Liver (tissue), 9 donors: Measurements from ENCODE around the gene GCLC. TPM values are rescaled to one million over a fixed set of nuclear protein-coding genes. Genes with fewer than 3 reads are reported as not detected.

Source experiments
- DNase-seq: peaks from one replicate; pipeline ENCODE4 v3.0.0-alpha.2; 2017; ENCODE audit warnings: low spot score
- H3K27ac ChIP-seq, 2 donors: one replicate each; pipeline ENCODE4 v1.7.0; 2013; ENCODE audit warnings: inconsistent platforms in 2 of 2, low read length in 2 of 2, control low read depth in 1 of 2, low read depth in 1 of 2, mild to moderate bottlenecking in 1 of 2
- H3K27me3 ChIP-seq, 4 donors: one replicate each; pipeline versions ENCODE4 v1.6.1 to v1.7.0; 2013; ENCODE audit warnings: low read length in 3 of 4, inconsistent platforms in 1 of 4, mild to moderate bottlenecking in 1 of 4, moderate library complexity in 1 of 4; ENCODE audit not compliant: control insufficient read depth in 4 of 4, insufficient read depth in 4 of 4
- H3K36me3 ChIP-seq, 4 donors: one replicate each; pipeline versions ENCODE4 v1.6.1 to v1.7.0; 2013; ENCODE audit warnings: low read length in 3 of 4, mild to moderate bottlenecking in 3 of 4, low read depth in 1 of 4, moderate library complexity in 1 of 4; ENCODE audit not compliant: control insufficient read depth in 4 of 4, insufficient read depth in 3 of 4
- H3K4me1 ChIP-seq, 4 donors: one replicate each; pipeline versions ENCODE4 v1.6.1 to v1.7.0; 2013; ENCODE audit warnings: low read length in 3 of 4, mild to moderate bottlenecking in 3 of 4, moderate library complexity in 1 of 4; ENCODE audit not compliant: control insufficient read depth in 4 of 4, insufficient read depth in 4 of 4
- H3K4me3 ChIP-seq, 3 donors: one replicate each; pipeline versions ENCODE4 v1.6.1 to v1.7.0; 2013; ENCODE audit warnings: low read length in 3 of 3, control low read depth in 1 of 3, low read depth in 1 of 3, mild to moderate bottlenecking in 1 of 3
- H3K9ac ChIP-seq, 2 donors: one replicate each; pipeline ENCODE4 v1.7.0; 2013; ENCODE audit warnings: low read length in 2 of 2, mild to moderate bottlenecking in 2 of 2, moderate library complexity in 2 of 2, control low read depth in 1 of 2, low read depth in 1 of 2
- H3K9me3 ChIP-seq, 4 donors: one replicate each; pipeline versions ENCODE4 v1.6.1 to v1.7.0; 2013; ENCODE audit warnings: low read length in 3 of 4; ENCODE audit not compliant: control insufficient read depth in 4 of 4
- CTCF ChIP-seq: fragments of 150-350 bp; IDR thresholded peaks from 2 replicates; pipeline ENCODE4 v1.5.1; 2017; ENCODE audit warnings: improper control_type of control experiment, low read depth, low read length; ENCODE audit not compliant: missing input control
- EGR1 ChIP-seq, 2 donors: IDR thresholded peaks; 2 replicates each; pipeline ENCODE4 v1.6.1; 2016 to 2018; ENCODE audit warnings: antibody characterized with exemption in 2 of 2, low read depth in 2 of 2
- FOXA1 ChIP-seq: IDR thresholded peaks from 2 replicates; pipeline ENCODE4 v1.6.1; 2016; ENCODE audit warnings: antibody characterized with exemption
- FOXA2 ChIP-seq: IDR thresholded peaks from 2 replicates; pipeline ENCODE4 v1.6.1; 2016; ENCODE audit warnings: antibody characterized with exemption
- GABPA ChIP-seq, 2 donors: IDR thresholded peaks in 1 of 2; conservative IDR thresholded peaks in 1 of 2; 2 replicates each; pipeline ENCODE4 v1.6.1; 2016; ENCODE audit warnings: antibody characterized with exemption in 2 of 2, mild to moderate bottlenecking in 1 of 2, moderate library complexity in 1 of 2
- HNF4A ChIP-seq, 2 donors: conservative IDR thresholded peaks; 2 replicates each; pipeline ENCODE4 v1.6.1; 2016; ENCODE audit warnings: antibody characterized with exemption in 2 of 2, mild to moderate bottlenecking in 2 of 2
- HNF4G ChIP-seq: IDR thresholded peaks from 2 replicates; pipeline ENCODE4 v1.6.1; 2016; ENCODE audit warnings: antibody characterized with exemption
- JUND ChIP-seq, 2 donors: IDR thresholded peaks; 2 replicates each; pipeline ENCODE4 v1.6.1; 2016; ENCODE audit warnings: antibody characterized with exemption in 2 of 2
- MAX ChIP-seq: IDR thresholded peaks from 2 replicates; pipeline ENCODE4 v1.6.1; 2016; ENCODE audit warnings: antibody characterized with exemption
- RAD21 ChIP-seq, 2 donors: IDR thresholded peaks; 2 replicates each; pipeline ENCODE4 v1.6.1; 2016; ENCODE audit warnings: antibody characterized with exemption in 2 of 2, mild to moderate bottlenecking in 2 of 2
- RXRA ChIP-seq, 2 donors: IDR thresholded peaks; 2 replicates each; pipeline ENCODE4 v1.6.1; 2017 to 2018; ENCODE audit warnings: antibody characterized with exemption in 2 of 2, mild to moderate bottlenecking in 1 of 2
- SP1 ChIP-seq: IDR thresholded peaks from 2 replicates; pipeline ENCODE4 v1.6.1; 2018; ENCODE audit warnings: antibody characterized with exemption, mild to moderate bottlenecking
- TAF1 ChIP-seq: conservative IDR thresholded peaks from 2 replicates; pipeline ENCODE4 v1.6.1; 2016; ENCODE audit warnings: antibody characterized with exemption, mild to moderate bottlenecking
- YY1 ChIP-seq: IDR thresholded peaks from 2 replicates; pipeline ENCODE4 v1.6.1; 2016; ENCODE audit warnings: antibody characterized with exemption, mild to moderate bottlenecking
- WGBS: extraction: QIAGEN DNeasy Blood & Tissue Kit; methylation state at CpG from one replicate; pipeline ENCODE4 v1.1.7; 2013; 5-methylcytosine and 5-hydroxymethylcytosine counted together
- polyA plus RNA-seq, 2 donors: library from polyadenylated mRNA; stranded (reverse) in 1 of 2; unstranded in 1 of 2; fragments of 200-250 nt in 1 of 2; fragments of >200 nt in 1 of 2; fragmentation: Nextera tagmentation in 1 of 2; extraction: Ambion mirVana in 1 of 2; gene quantifications; one replicate each; pipeline versions ENCODE4 v1.2.1 to v1.2.3, GENCODE V29; 2013 to 2015
- total RNA-seq, 2 donors: library from RNA; depleted of rRNA; stranded (reverse); fragments of >200 nt; gene quantifications; one replicate each; pipeline ENCODE4 v1.2.3, GENCODE V29; 2014
- TF ChIP-seq, protein P1 (sequence below): IDR thresholded peaks from 2 replicates; pipeline ENCODE4 v1.6.1; 2016; ENCODE audit warnings: antibody characterized with exemption
- TF ChIP-seq, protein P2 (sequence below): IDR thresholded peaks from 2 replicates; pipeline ENCODE4 v1.6.1; 2016; ENCODE audit warnings: antibody characterized with exemption, mild to moderate bottlenecking
- TF ChIP-seq, protein P3 (sequence below): IDR thresholded peaks from 2 replicates; pipeline ENCODE4 v1.6.1; 2016; ENCODE audit warnings: antibody characterized with exemption
- donor health status: healthy.
- donor health status: healthy.
- donor health status: healthy.
- donor health status: healthy.
- donor health status: healthy.

The GCLC gene
- total and polyA plus RNA-seq, 4 donors: 28.6 to 135 (median 79.8) TPM

DNA sequence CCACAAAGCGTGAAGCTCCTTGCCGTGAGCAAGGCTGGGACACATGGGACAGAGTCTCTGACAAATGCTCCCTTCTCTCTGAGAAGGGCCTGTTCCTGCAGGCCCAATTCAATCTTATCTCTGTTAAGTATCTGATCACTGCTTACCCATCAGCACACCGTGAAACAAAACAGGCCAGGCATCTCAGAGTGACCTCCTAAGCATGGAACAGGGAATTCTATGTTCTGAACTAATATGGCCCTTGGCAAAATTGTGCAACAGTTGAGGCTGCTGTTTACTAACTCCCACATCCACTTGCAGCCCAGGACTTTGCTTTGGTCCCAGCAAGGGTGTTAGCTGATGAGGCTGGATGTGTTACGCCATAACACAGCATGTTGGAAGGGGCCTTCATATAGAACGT is 79.2 kb downstream of the GCLC start:
- WGBS: 65% methylated on average over 5 of the region's 5 CpGs
- Histone ChIP-seq H3K4me1 (peaks cover 0 to 15% (median 9%) of the 10 kb centered on the region in 4 donors), H3K4me3 (no peak overlapping the region), H3K9ac (no peak overlapping the region), H3K9me3 (no peaks in the 10 kb centered on the region), H3K36me3 (no peaks in the 10 kb centered on the region), H3K27ac (peak overlapping the region; percentile 64 to 72), H3K27me3 (no peaks in the 10 kb centered on the region)
- TF ChIP-seq, protein P1, sequence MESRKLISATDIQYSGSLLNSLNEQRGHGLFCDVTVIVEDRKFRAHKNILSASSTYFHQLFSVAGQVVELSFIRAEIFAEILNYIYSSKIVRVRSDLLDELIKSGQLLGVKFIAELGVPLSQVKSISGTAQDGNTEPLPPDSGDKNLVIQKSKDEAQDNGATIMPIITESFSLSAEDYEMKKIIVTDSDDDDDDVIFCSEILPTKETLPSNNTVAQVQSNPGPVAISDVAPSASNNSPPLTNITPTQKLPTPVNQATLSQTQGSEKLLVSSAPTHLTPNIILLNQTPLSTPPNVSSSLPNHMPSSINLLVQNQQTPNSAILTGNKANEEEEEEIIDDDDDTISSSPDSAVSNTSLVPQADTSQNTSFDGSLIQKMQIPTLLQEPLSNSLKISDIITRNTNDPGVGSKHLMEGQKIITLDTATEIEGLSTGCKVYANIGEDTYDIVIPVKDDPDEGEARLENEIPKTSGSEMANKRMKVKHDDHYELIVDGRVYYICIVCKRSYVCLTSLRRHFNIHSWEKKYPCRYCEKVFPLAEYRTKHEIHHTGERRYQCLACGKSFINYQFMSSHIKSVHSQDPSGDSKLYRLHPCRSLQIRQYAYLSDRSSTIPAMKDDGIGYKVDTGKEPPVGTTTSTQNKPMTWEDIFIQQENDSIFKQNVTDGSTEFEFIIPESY: no peak
- TF ChIP-seq, protein P2, sequence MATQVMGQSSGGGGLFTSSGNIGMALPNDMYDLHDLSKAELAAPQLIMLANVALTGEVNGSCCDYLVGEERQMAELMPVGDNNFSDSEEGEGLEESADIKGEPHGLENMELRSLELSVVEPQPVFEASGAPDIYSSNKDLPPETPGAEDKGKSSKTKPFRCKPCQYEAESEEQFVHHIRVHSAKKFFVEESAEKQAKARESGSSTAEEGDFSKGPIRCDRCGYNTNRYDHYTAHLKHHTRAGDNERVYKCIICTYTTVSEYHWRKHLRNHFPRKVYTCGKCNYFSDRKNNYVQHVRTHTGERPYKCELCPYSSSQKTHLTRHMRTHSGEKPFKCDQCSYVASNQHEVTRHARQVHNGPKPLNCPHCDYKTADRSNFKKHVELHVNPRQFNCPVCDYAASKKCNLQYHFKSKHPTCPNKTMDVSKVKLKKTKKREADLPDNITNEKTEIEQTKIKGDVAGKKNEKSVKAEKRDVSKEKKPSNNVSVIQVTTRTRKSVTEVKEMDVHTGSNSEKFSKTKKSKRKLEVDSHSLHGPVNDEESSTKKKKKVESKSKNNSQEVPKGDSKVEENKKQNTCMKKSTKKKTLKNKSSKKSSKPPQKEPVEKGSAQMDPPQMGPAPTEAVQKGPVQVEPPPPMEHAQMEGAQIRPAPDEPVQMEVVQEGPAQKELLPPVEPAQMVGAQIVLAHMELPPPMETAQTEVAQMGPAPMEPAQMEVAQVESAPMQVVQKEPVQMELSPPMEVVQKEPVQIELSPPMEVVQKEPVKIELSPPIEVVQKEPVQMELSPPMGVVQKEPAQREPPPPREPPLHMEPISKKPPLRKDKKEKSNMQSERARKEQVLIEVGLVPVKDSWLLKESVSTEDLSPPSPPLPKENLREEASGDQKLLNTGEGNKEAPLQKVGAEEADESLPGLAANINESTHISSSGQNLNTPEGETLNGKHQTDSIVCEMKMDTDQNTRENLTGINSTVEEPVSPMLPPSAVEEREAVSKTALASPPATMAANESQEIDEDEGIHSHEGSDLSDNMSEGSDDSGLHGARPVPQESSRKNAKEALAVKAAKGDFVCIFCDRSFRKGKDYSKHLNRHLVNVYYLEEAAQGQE: no peak
- TF ChIP-seq HNF4A (conservative IDR thresholded peaks at IDR 0.05): peak; percentile 86 to 87
- no peak for TF ChIP-seq TAF1
- TF ChIP-seq HNF4G: peak; percentile 71
- peak in 1 of 2 donors; percentile 66 for TF ChIP-seq JUND (IDR thresholded peaks at IDR 0.05)
- TF ChIP-seq RAD21 (IDR thresholded peaks at IDR 0.05): no peak
- peak; percentile 92 for TF ChIP-seq SP1
- TF ChIP-seq FOXA1: peak; percentile 58
- TF ChIP-seq YY1: peak; percentile 88
- no peak for TF ChIP-seq EGR1 (IDR thresholded peaks at IDR 0.05; ENCODE audit: low read depth in 2 of 2)
- peak; percentile 92 to 93 for TF ChIP-seq RXRA (IDR thresholded peaks at IDR 0.05)
- TF ChIP-seq FOXA2: peak; percentile 68
- TF ChIP-seq MAX: peak; percentile 66
- TF ChIP-seq GABPA (IDR thresholded peaks at IDR 0.05 in 1 of 2, conservative IDR thresholded peaks at IDR 0.05 in 1 of 2): no peak
- TF ChIP-seq, protein P3, sequence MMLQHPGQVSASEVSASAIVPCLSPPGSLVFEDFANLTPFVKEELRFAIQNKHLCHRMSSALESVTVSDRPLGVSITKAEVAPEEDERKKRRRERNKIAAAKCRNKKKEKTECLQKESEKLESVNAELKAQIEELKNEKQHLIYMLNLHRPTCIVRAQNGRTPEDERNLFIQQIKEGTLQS: no peak
- DNase-seq: no peak

GRCh38 chr6:53464927-53465460 is 79.9 kb downstream of the GCLC start:
- peak overlapping the region; percentile 64 to 72 for H3K27ac ChIP-seq
- H3K27me3 ChIP-seq: no peaks in the 10 kb centered on the region
- H3K4me3 ChIP-seq: no peak overlapping the region
- no peaks in the 10 kb centered on the region for H3K36me3 ChIP-seq
- 50% methylated on average over 7 of the region's 7 CpGs for WGBS
- no peaks in the 10 kb centered on the region for H3K9me3 ChIP-seq
- DNase-seq: peak; percentile 46
- peaks cover 0 to 15% (median 9%) of the 10 kb centered on the region in 4 donors for H3K4me1 ChIP-seq
- no peak overlapping the region for H3K9ac ChIP-seq
- TF ChIP-seq TAF1: no peak
- TF ChIP-seq, protein P3: no peak
- peak; percentile 61 to 88 for TF ChIP-seq JUND (IDR thresholded peaks at IDR 0.05)
- no peak for TF ChIP-seq CTCF
- no peak for TF ChIP-seq FOXA1
- TF ChIP-seq, protein P2: peak; percentile 47
- no peak for TF ChIP-seq EGR1 (IDR thresholded peaks at IDR 0.05; ENCODE audit: low read depth in 2 of 2)
- peak; percentile 79 for TF ChIP-seq MAX
